HepG2 (cell line): ENCODE measurements around the gene ARF4. TPM values are rescaled to one million over a fixed set of nuclear protein-coding genes. Genes with fewer than 3 reads are reported as not detected.

Experiments used
- ATAD3A ChIP-seq: sonication (generic); formaldehyde crosslinking; IDR thresholded peaks from 2 replicates; pipeline ENCODE4 v1.4.0; 2020; ENCODE audit warnings: missing genetic modification reagents
- E2F1 ChIP-seq: sonication (generic); formaldehyde crosslinking; IDR thresholded peaks from 2 replicates; pipeline ENCODE4 v1.5.0; 2020; ENCODE audit warnings: missing genetic modification reagents
- FUBP1 ChIP-seq: sonication (generic); formaldehyde crosslinking; IDR thresholded peaks from 2 replicates; pipeline ENCODE4 v1.5.1; 2020; ENCODE audit warnings: missing genetic modification reagents, mild to moderate bottlenecking, borderline replicate concordance
- HOXA7 ChIP-seq: sonication (generic); formaldehyde crosslinking; IDR thresholded peaks from 2 replicates; pipeline ENCODE4 v1.8.1; 2022; ENCODE audit warnings: mild to moderate bottlenecking, missing genetic modification reagents, moderate library complexity
- HOXA9 ChIP-seq: sonication (generic); formaldehyde crosslinking; IDR thresholded peaks from 2 replicates; pipeline ENCODE4 v1.8.1; 2022; ENCODE audit warnings: missing genetic modification reagents, mild to moderate bottlenecking, moderate library complexity, borderline replicate concordance
- ISX ChIP-seq: sonication (generic); formaldehyde crosslinking; conservative IDR thresholded peaks from 2 replicates; pipeline ENCODE4 v1.5.0; 2020; ENCODE audit warnings: missing genetic modification reagents
- JARID2 ChIP-seq: sonication (generic); formaldehyde crosslinking; IDR thresholded peaks from 2 replicates; pipeline ENCODE4 v1.8.1; 2023; ENCODE audit warnings: missing genetic modification reagents, inconsistent platforms; ENCODE audit not compliant: insufficient replicate concordance
- KDM2A ChIP-seq: sonication (generic); formaldehyde crosslinking; IDR thresholded peaks from 2 replicates; pipeline ENCODE4 v1.4.0; 2020; ENCODE audit warnings: low read depth, missing genetic modification reagents, borderline replicate concordance
- MYPOP ChIP-seq: sonication (generic); formaldehyde crosslinking; IDR thresholded peaks from 2 replicates; pipeline ENCODE4 v1.8.1; 2023; ENCODE audit warnings: mild to moderate bottlenecking, moderate library complexity, missing genetic modification reagents
- NCOA1 ChIP-seq: sonication (generic); formaldehyde crosslinking; IDR thresholded peaks from 2 replicates; pipeline ENCODE4 v1.9.0; 2021; ENCODE audit warnings: missing genetic modification reagents
- NR1H2 ChIP-seq: sonication (generic); formaldehyde crosslinking; IDR thresholded peaks from 2 replicates; pipeline ENCODE4 v1.8.1; 2022; ENCODE audit warnings: low read depth, missing genetic modification reagents, borderline replicate concordance
- ZBTB49 ChIP-seq: sonication (generic); formaldehyde crosslinking; IDR thresholded peaks from 2 replicates; pipeline ENCODE4 v1.4.0; 2020; ENCODE audit warnings: missing genetic modification reagents, borderline replicate concordance
- ZEB1 ChIP-seq: IDR thresholded peaks from 2 replicates; pipeline ENCODE4 v1.6.1; 2012; ENCODE audit warnings: mild to moderate bottlenecking, low read depth, inconsistent platforms; ENCODE audit not compliant: insufficient replicate concordance
- ZFYVE20 ChIP-seq: sonication (generic); formaldehyde crosslinking; IDR thresholded peaks from 2 replicates; pipeline ENCODE4 v1.8.0; 2023; ENCODE audit warnings: low read depth, mild to moderate bottlenecking, moderate library complexity, missing genetic modification reagents, borderline replicate concordance
- ZKSCAN1 ChIP-seq: fragments of 150-350 bp; IDR thresholded peaks from 2 replicates; pipeline ENCODE4 v1.6.1; 2014; ENCODE audit warnings: low read length
- ZNF614 ChIP-seq: IDR thresholded peaks from 2 replicates; pipeline ENCODE4 v1.6.1; 2018; ENCODE audit warnings: missing biosample characterization, missing genetic modification reagents, inconsistent platforms, borderline replicate concordance
- ZNF615 ChIP-seq: sonication (generic); formaldehyde crosslinking; IDR thresholded peaks from 2 replicates; pipeline ENCODE4 v1.5.0; 2020; ENCODE audit warnings: mild to moderate bottlenecking, missing genetic modification reagents, borderline replicate concordance
- ZNF629 ChIP-seq: sonication (generic); formaldehyde crosslinking; conservative IDR thresholded peaks from 2 replicates; pipeline ENCODE4 v1.5.0; 2020; ENCODE audit warnings: missing genetic modification reagents
- ZNF792 ChIP-seq: IDR thresholded peaks from 2 replicates; pipeline ENCODE4 v1.6.1; 2016
- ZSCAN5A ChIP-seq: sonication (generic); formaldehyde crosslinking; IDR thresholded peaks from 2 replicates; pipeline ENCODE4 v1.8.0; 2022; ENCODE audit warnings: mild to moderate bottlenecking, missing genetic modification reagents, borderline replicate concordance
- polyA plus RNA-seq, 8 experiments: library from polyadenylated mRNA; depleted of rRNA in 3 of 8; stranded (reverse) in 7 of 8; unstranded in 1 of 8; fragments of >200 nt; fragmentation: Illumina TruSeq in 4 of 8; extraction: Trizol in 4 of 8; gene quantifications; 2 replicates each; pipeline versions ENCODE4 v1.2.1 to v1.2.3, GENCODE V29; 2011 to 2016; ENCODE audit warnings: low read depth in 4 of 8, missing spikeins in 1 of 8, mixed read lengths in 1 of 8; ENCODE audit not compliant: insufficient read depth in 1 of 8
- total RNA-seq, 5 experiments: library from RNA; depleted of rRNA; stranded (reverse); fragments of >200 nt; fragmentation: Illumina TruSeq; extraction: Trizol; gene quantifications; 2 replicates each; pipeline ENCODE4 v1.2.3, GENCODE V29; 2016; ENCODE audit warnings: low read depth in 1 of 5

The ARF4 gene
- total and polyA plus RNA-seq, 2 of the 13 experiments (the other 11 are each of a cell fraction or from before 2014, with no cell fraction given): 184 to 250 TPM

GRCh38 chr3:57597127-57597923 is at the start of gene ARF4 (continued):
- peak; percentile 4 for TF ChIP-seq MYPOP (CRISPR knock-in tag)
- TF ChIP-seq NR1H2 (CRISPR knock-in tag): peak; percentile 75; the same call in 1 of the 2 replicates
- no peak for TF ChIP-seq HOXA7
- TF ChIP-seq NCOA1: peak; percentile 32; the same call in 1 of the 2 replicates
- no peak for TF ChIP-seq ZNF629
- TF ChIP-seq HOXA9 (CRISPR knock-in tag): no peak; the same call in 1 of the 2 replicates
- peak; percentile 52; the same call in 1 of the 2 replicates for TF ChIP-seq ZNF792 (CRISPR knock-in tag)
- TF ChIP-seq ZNF614: peak; percentile 41; the same call in 1 of the 2 replicates
- no peak for TF ChIP-seq ZSCAN5A (CRISPR knock-in tag)
- TF ChIP-seq ZNF615 (CRISPR knock-in tag): peak; percentile 51; the same call in 1 of the 2 replicates
- TF ChIP-seq KDM2A: peak; percentile 97
- no peak for TF ChIP-seq ZKSCAN1
- no peak for TF ChIP-seq ZFYVE20 (CRISPR knock-in tag)
- no peak for TF ChIP-seq FUBP1 (CRISPR knock-in tag)
- TF ChIP-seq ZBTB49 (CRISPR knock-in tag): no peak
- no peak for TF ChIP-seq E2F1
- peak; percentile 8 for TF ChIP-seq JARID2 (CRISPR knock-in tag)
- TF ChIP-seq ATAD3A (CRISPR knock-in tag): no peak
- TF ChIP-seq ZEB1: no peak
- TF ChIP-seq ISX: no peak
